Glutamatergic neuron (in vitro differentiated cells): ENCODE results near the gene DNAJC21. TPM values are rescaled to one million over a fixed set of nuclear protein-coding genes. Genes with fewer than 3 reads are reported as not detected.

Experiments used
- DNase-seq: peaks from one replicate; pipeline ENCODE4 v3.0.0; 2022
- H3K27ac Mint-ChIP-seq: one replicate; pipeline ENCODE4 v1.8.0; 2020; ENCODE audit warnings: mild to moderate bottlenecking, mixed read lengths, inconsistent platforms; ENCODE audit not compliant: unreplicated experiment
- H3K27me3 Mint-ChIP-seq: one replicate; pipeline ENCODE4 v1.8.0; 2020; ENCODE audit warnings: mild to moderate bottlenecking, moderate library complexity, mixed read lengths, inconsistent platforms; ENCODE audit not compliant: unreplicated experiment
- H3K36me3 Mint-ChIP-seq: one replicate; pipeline ENCODE4 v1.8.0; 2020; ENCODE audit warnings: mild to moderate bottlenecking, mixed read lengths, inconsistent platforms; ENCODE audit not compliant: unreplicated experiment
- H3K4me1 Mint-ChIP-seq: one replicate; pipeline ENCODE4 v1.8.0; 2020; ENCODE audit warnings: mild to moderate bottlenecking, low read depth, mixed read lengths, inconsistent platforms; ENCODE audit not compliant: unreplicated experiment
- H3K4me3 Mint-ChIP-seq: one replicate; pipeline ENCODE4 v1.8.0; 2020; ENCODE audit warnings: mild to moderate bottlenecking, mixed read lengths, inconsistent platforms; ENCODE audit not compliant: unreplicated experiment
- H3K9me3 Mint-ChIP-seq: one replicate; pipeline ENCODE4 v1.8.0; 2020; ENCODE audit warnings: mild to moderate bottlenecking, moderate library complexity, mixed read lengths, inconsistent platforms; ENCODE audit not compliant: unreplicated experiment
- CTCF ChIP-seq: fragments of 200-600 bp; sonication (generic); IDR thresholded peaks from one replicate; pipeline ENCODE4 v1.5.0; 2021; ENCODE audit not compliant: partially characterized antibody, unreplicated experiment
- long read RNA-seq: library from polyadenylated mRNA; unstranded; transcript quantifications from one replicate; pipeline ENCODE4 v2.0.0, GENCODE V29; 2020; ENCODE audit not compliant: unreplicated experiment
- total RNA-seq: library from RNA; stranded (reverse); fragmentation: NEBNext Ultra II Directional; extraction: Animal tissue kit (Norgen Biotek cat#: 25700); gene quantifications from one replicate; pipeline ENCODE4 v1.2.1, GENCODE V29; 2021; ENCODE audit not compliant: unreplicated experiment

DNAJC21 gene
- 28.6 TPM for total RNA-seq
- long read RNA-seq, partial matches to known transcripts = 1 of 1 reads
- long read RNA-seq, other reads (novel, unspliced or antisense) = 0 of 1 reads

GRCh38 chr5:34929134-34929719 is at the start of gene DNAJC21:
TSS of gene DNAJC21 (plus strand) at chr5:34929559. CDS start at chr5:34929820, 261 bp downstream.
- Mint-ChIP-seq H3K36me3 (no peaks in the 10 kb centered on the region), H3K4me1 (peaks cover 11% of the 10 kb centered on the region), H3K27ac (peak within 1 kb of the TSS; percentile 96), H3K9me3 (peaks cover 10% of the 10 kb centered on the region), H3K4me3 (peak within 1 kb of the TSS; percentile 95), H3K27me3 (peaks cover 6% of the 10 kb centered on the region)
- DNase-seq = peak; percentile 99
- TF ChIP-seq CTCF = no peak

GRCh38 chr5:34881246-34881645 is 48.1 kb upstream of the DNAJC21 start:
- H3K4me3 Mint-ChIP-seq = no peak overlapping the region
- DNase-seq = no peak
- TF ChIP-seq CTCF = no peak
- H3K36me3 Mint-ChIP-seq = peaks cover 5% of the 10 kb centered on the region
- H3K9me3 Mint-ChIP-seq = peaks cover 2% of the 10 kb centered on the region
- no peaks in the 10 kb centered on the region for H3K4me1 Mint-ChIP-seq
- H3K27me3 Mint-ChIP-seq = peaks cover 2% of the 10 kb centered on the region
- no peak overlapping the region for H3K27ac Mint-ChIP-seq

DNA sequence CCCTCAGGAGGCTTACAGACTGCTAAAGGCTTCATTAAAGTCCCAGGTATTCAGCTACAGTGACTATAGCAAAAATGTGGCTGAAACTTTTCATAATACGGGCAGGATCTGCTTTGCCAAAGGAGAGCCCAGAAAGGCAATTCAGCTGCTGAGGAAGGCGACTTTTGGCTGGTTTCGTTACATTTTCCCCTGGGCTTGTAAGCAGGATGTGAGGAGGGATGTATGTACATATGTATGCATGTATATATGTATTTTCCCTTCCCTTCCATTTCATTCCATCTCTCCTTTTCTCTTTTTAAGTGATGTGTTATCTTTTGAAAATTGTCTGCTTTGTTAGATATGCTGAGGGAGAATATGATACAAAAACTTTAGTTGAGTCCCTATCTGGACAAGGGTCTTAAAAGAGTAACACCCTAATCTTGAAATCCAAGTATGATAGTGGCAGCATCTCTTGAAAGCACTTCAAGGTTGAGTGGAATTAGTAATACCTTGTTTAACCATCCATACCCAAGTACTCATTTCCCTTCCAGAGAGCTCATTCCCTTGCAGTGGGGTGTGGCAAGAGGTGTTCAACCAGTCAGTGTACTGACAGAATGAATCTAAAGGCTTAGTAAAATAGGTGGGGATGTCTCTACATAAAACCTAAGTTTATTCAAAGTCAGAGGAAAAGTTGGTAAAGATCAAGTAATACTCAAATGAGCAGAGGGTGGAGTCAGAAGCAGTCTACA is 42.8 kb upstream of the DNAJC21 start:
- Mint-ChIP-seq H3K27ac (no peak overlapping the region), H3K9me3 (no peaks in the 10 kb centered on the region), H3K4me1 (no peaks in the 10 kb centered on the region), H3K27me3 (peaks cover 2% of the 10 kb centered on the region), H3K36me3 (no peaks in the 10 kb centered on the region), H3K4me3 (no peak overlapping the region)
- DNase-seq = no peak
- TF ChIP-seq CTCF = no peak

DNA sequence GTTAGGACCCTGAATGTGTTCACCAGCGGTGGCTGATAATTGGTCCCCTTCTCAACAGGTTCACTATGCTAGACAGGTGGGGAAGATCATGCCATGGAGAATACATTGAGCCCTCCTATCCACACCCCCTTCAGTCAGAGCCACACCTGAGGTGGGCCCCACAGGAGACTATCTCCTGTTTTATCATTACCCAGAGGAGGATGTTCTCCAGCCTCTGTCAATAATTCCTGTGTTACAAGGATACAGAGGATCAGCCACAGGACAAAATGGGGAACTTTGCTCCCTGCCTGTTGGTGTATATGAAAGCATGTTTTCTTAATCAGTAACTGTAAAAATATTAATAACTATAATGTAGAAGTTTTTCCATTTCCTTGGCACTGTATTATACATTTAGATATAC is 40.0 kb upstream of the DNAJC21 start:
- Mint-ChIP-seq H3K4me3 (no peak overlapping the region), H3K9me3 (no peaks in the 10 kb centered on the region), H3K4me1 (no peaks in the 10 kb centered on the region), H3K27me3 (no peaks in the 10 kb centered on the region), H3K27ac (no peak overlapping the region), H3K36me3 (no peaks in the 10 kb centered on the region)
- no peak for DNase-seq
- TF ChIP-seq CTCF = no peak

DNA sequence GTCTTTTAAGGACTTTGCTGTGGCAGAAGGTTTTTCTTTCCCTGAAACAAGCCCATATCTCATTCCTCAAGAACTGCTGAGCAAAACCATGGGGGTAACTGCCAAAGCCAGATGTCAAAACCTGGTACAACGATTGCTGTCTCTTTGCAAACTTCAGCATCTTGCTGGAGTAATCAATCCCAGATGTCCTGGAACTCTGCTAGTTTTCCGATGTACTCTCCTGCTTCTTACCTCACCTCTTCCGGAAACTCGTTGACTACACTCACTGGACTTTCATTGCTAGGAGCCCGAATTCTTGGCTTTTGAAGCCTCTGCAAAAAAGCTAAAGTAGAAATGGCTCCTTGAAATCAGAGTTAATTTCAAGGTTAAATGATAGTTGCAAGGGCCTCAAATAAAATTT is 37.4 kb upstream of the DNAJC21 start:
- no peak for TF ChIP-seq CTCF
- H3K36me3 Mint-ChIP-seq = no peaks in the 10 kb centered on the region
- H3K4me3 Mint-ChIP-seq = no peak overlapping the region
- H3K9me3 Mint-ChIP-seq = no peaks in the 10 kb centered on the region
- DNase-seq = no peak
- H3K27me3 Mint-ChIP-seq = no peaks in the 10 kb centered on the region
- no peak overlapping the region for H3K27ac Mint-ChIP-seq
- H3K4me1 Mint-ChIP-seq = no peaks in the 10 kb centered on the region
